T-helper 2 cell treated with Interferon-gamma antibody and Interleukin-4, amounts not matched to agents 5 μg/mL and 100 μg/mL, for 36 hours (primary cell): Measurements from ENCODE around the gene FUT2.
"Not testable (repeated sequence)": the region's sequence is repeated elsewhere in the genome, so short reads cannot be mapped to it uniquely, and the experiment has no call there.

Experiments used
- DNase-seq: peaks from one replicate; pipeline ENCODE4 v3.0.0; 2021; ENCODE audit warnings: low spot score
- H3K27ac Mint-ChIP-seq: one replicate; pipeline ENCODE4 v1.8.0; 2021; ENCODE audit warnings: mild to moderate bottlenecking, mixed read lengths
- H3K27me3 Mint-ChIP-seq: one replicate; pipeline ENCODE4 v1.8.0; 2021; ENCODE audit warnings: low read depth, mixed read lengths
- H3K36me3 Mint-ChIP-seq: one replicate; pipeline ENCODE4 v1.8.0; 2021; ENCODE audit warnings: low read depth, mixed read lengths
- H3K4me1 Mint-ChIP-seq: one replicate; pipeline ENCODE4 v1.8.0; 2021; ENCODE audit warnings: low read depth, mixed read lengths
- H3K4me3 Mint-ChIP-seq: one replicate; pipeline ENCODE4 v1.8.0; 2022; ENCODE audit warnings: mild to moderate bottlenecking, moderate library complexity, mixed read lengths
- H3K9me3 Mint-ChIP-seq: one replicate; pipeline ENCODE4 v1.8.0; 2021; ENCODE audit warnings: mixed read lengths

Gene FUT2

GRCh38 chr19:48703316-48703715 is 7.5 kb downstream of the FUT2 start:
- Mint-ChIP-seq H3K36me3 (peaks cover 2% of the 10 kb centered on the region), H3K4me3 (no peak overlapping the region), H3K27me3 (no peaks in the 10 kb centered on the region), H3K27ac (no peak overlapping the region), H3K4me1 (no peaks in the 10 kb centered on the region), H3K9me3 (no peaks in the 10 kb centered on the region)
- no peak for DNase-seq

GRCh38 chr19:48705431-48705830 is 9.7 kb downstream of the FUT2 start:
- Mint-ChIP-seq H3K4me1 (no peaks in the 10 kb centered on the region), H3K9me3 (no peaks in the 10 kb centered on the region), H3K4me3 (no peak overlapping the region), H3K27me3 (no peaks in the 10 kb centered on the region), H3K36me3 (peaks cover 2% of the 10 kb centered on the region), H3K27ac (no peak overlapping the region)
- no peak for DNase-seq

DNA sequence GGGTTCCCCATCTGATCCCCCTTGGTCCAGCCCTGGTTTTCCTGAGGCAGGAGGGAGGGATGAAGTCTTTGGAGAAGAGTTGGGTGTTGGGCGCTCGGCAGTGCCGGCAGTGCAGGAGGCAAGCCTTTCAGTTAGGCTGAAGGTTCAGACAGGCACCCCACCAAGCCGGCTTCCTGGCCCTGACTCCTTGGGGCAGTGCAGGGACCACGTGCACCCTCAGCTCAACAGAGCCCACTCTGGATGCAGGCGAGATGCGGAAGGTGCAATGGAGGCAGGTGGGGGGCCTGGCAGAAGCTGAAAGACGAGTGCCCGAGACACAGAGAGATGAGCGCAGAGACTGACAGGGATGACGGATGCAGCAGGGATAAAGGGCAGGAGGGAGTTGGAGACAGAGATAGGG is 12.7 kb downstream of the FUT2 start:
- no peaks in the 10 kb centered on the region for H3K9me3 Mint-ChIP-seq
- H3K4me3 Mint-ChIP-seq: no peak overlapping the region
- no peak for DNase-seq
- H3K4me1 Mint-ChIP-seq: peaks cover 3% of the 10 kb centered on the region
- H3K36me3 Mint-ChIP-seq: peaks cover 2% of the 10 kb centered on the region
- no peak overlapping the region for H3K27ac Mint-ChIP-seq
- H3K27me3 Mint-ChIP-seq: no peaks in the 10 kb centered on the region

DNA sequence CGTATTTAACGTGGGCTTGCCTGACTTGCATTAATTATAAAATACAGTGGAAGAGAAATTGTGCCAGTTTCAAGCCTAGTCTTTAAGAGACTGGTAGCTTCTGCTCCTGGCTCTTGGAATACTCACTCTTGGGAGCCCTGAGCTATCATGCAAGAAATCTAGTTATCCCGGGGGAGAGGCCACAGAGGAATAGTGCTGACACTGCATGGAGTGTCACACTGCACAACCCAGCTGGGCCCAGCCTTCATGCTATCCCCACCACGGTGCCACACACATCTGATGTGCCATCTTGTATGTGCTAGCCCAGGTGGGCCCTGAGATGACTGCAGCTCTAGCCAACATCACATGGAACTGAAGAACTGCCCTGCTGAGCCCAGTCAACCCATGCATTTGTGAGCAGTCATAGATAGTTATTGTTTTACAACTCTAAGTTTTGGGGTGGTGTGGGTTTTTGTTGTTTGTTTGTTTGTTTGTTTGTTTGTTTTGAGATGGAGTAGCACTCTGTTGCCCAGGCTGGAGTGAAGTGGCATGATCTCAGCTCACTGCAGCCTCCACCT is 15.4 kb downstream of the FUT2 start:
- Mint-ChIP-seq H3K9me3 (no peaks in the 10 kb centered on the region), H3K4me3 (no peak overlapping the region), H3K27ac (no peak overlapping the region), H3K4me1 (peaks cover 7% of the 10 kb centered on the region), H3K27me3 (no peaks in the 10 kb centered on the region), H3K36me3 (no peaks in the 10 kb centered on the region)
- DNase-seq: no peak

- H3K27ac Mint-ChIP-seq: peak overlapping the region; percentile 41
- H3K27me3 Mint-ChIP-seq: no peaks in the 10 kb centered on the region
- peak overlapping the region; percentile 78 for H3K4me3 Mint-ChIP-seq
- no peaks in the 10 kb centered on the region for H3K9me3 Mint-ChIP-seq
- DNase-seq: no peak
- no peaks in the 10 kb centered on the region for H3K36me3 Mint-ChIP-seq
- H3K4me1 Mint-ChIP-seq: peaks cover 7% of the 10 kb centered on the region
Measured at GRCh38 chr19:48713041-48713863, 17.5 kb downstream of the FUT2 start.

DNA sequence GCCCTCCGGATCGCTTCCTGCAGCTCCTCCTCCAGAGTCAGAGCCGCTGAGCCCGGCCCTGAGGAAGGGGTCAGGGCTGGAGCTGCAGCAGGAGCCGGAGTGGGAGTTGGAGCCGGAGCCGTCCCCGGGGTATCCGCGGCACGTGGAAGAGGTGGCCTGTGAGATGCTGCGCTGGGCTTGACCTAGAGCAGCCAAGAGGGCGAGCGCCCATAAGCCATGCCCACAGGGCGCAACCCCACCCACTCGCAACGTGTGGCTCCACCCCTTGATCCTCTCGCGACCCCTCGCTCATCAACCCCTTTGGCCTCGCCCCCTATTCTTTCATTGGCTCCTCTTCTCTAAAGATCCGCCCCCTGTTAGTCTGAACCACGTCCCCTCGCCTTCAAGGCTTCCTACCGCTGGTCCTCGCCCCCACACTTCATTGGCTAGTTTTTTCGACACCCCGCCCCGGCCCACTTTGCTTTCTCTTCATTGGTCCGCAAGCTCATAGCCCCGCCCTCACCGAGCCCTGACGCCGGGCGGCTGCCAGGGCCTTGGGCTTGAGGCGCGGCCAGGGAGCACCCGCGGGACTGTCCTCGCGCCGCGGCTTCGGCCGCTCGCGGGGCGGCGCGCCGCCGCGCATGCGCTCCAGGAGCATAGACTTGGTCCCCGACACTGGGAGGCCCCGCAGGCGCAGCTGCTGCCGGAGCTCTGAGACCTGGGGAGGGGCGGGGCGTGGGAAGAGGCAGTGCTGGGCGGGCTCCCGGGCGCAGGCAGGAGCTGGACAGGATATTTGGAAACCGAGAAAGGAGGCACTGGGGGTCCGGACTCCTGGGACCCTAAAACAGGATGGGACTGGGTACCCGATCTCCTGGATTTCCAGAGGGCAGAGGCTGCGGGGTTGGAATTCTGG is 18.3 kb downstream of the FUT2 start:
- Mint-ChIP-seq H3K4me1 (peaks cover 7% of the 10 kb centered on the region), H3K4me3 (peak overlapping the region; percentile 78), H3K36me3 (no peaks in the 10 kb centered on the region), H3K27ac (peak overlapping the region; percentile 80), H3K9me3 (no peaks in the 10 kb centered on the region), H3K27me3 (no peaks in the 10 kb centered on the region)
- peak; percentile 99 for DNase-seq

DNA sequence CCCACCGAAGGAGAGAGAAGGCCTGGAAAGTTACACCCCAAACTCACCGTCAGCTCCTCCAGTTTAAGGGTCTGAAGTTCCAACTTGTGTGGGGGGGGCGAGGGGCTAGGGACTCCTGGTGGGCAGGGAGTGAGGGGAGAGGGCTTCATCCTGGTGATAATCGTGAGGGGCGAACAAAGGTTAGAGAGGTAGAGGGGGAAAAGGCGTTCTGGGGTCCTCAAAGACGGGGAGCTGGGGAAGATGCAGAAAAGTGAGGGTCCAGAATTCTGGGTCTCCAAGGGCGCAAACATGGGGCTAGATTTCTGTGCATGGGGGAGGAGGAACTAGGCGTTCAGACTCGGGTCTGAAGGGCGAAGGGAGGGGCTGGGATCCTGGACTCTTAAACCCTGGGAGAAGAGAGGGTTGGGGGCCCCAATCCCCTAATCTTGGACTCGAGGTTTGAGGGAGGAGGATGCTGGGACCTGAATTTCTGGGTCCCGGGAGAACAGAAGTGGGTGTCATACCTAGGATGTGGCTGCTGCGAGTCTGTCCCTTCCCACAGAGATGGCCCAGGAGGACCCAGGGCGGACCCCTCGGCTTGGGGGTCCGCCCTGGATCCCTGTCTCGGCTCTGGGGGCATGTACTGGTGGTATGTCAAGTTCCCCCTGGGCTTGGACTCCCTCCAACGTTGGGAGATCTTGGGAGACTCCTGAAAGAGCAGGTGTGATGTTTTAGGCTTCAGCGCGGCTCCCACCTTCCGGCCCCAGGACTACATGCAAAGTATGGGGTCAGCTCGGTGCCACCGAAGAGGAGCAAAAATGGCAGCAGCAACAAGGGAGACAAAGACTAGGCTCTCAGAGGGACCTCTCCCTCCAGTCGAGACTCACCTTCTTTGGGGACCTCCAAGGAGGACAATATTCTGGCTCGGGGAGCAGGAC is 19.2 kb downstream of the FUT2 start:
- Mint-ChIP-seq H3K36me3 (no peaks in the 10 kb centered on the region), H3K27me3 (no peaks in the 10 kb centered on the region), H3K4me3 (peak overlapping the region; percentile 78), H3K9me3 (no peaks in the 10 kb centered on the region), H3K4me1 (peaks cover 7% of the 10 kb centered on the region), H3K27ac (peak overlapping the region; percentile 80)
- no peak for DNase-seq

DNA sequence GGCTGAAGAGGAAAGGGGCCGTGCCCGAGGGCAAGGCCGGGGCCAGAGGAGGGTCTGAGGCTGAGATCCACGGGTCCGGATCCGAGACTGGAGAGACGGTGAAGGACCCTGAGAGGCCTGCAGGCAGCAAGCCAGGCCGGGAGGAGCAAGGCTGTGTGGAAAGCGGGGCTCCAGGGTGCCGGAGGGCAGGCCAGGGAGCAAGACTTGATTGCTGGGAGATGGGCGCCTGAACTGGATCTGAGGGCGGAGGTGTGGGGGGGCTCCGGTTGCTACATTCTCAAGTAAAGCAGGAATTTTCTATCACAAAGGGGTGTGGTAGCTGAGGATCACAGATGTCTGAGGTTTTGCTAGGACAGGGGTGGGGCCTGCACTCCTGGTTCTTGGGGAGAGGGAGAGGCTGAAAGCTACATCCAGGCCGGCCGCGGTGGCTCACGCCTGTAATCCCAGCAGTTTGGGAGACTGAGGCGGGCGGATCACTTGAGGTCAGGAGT is 20.0 kb downstream of the FUT2 start:
- no peaks in the 10 kb centered on the region for H3K36me3 Mint-ChIP-seq
- H3K4me1 Mint-ChIP-seq: peaks cover 7% of the 10 kb centered on the region
- DNase-seq: no peak
- no peaks in the 10 kb centered on the region for H3K27me3 Mint-ChIP-seq
- H3K4me3 Mint-ChIP-seq: peak overlapping the region; percentile 36
- no peak overlapping the region for H3K27ac Mint-ChIP-seq
- H3K9me3 Mint-ChIP-seq: no peaks in the 10 kb centered on the region

- H3K27ac Mint-ChIP-seq: no peak overlapping the region
- H3K27me3 Mint-ChIP-seq: no peaks in the 10 kb centered on the region
- peaks cover 8% of the 10 kb centered on the region for H3K4me1 Mint-ChIP-seq
- H3K36me3 Mint-ChIP-seq: no peaks in the 10 kb centered on the region
- peak overlapping the region; percentile 13 for H3K4me3 Mint-ChIP-seq
- H3K9me3 Mint-ChIP-seq: no peaks in the 10 kb centered on the region
- no peak for DNase-seq
Measured at GRCh38 chr19:48716562-48717291, 21.0 kb downstream of the FUT2 start.

GRCh38 chr19:48718106-48718505 is 22.3 kb downstream of the FUT2 start:
- not testable (repeated sequence) for H3K4me1 Mint-ChIP-seq, H3K27me3 Mint-ChIP-seq, H3K4me3 Mint-ChIP-seq, H3K9me3 Mint-ChIP-seq, H3K36me3 Mint-ChIP-seq, DNase-seq, H3K27ac Mint-ChIP-seq

DNA sequence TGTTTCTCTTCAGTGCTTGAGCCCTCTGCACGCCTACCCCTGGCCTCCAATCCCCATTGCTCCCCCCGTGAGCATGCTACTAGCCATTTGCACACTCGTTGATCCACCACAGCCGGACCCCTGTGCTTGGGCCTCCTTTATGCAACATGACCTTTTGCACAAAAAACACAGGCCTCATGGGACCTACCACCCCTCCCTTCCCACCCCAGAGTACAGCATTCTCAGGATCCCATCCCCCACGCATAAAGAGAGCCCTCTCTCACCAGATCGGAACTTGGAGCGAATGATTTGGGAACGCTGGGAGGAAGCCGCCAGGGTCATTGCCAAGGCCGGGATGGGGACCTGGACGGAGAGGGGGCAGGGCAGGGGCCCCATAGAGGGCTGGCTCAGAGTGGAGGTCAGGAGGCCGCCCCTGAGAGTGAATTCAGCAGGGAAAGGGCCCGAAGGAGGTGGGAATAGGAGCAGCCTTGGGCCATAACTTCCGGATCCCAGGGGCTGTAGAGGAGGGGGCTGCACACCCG is 23.0 kb downstream of the FUT2 start:
- Mint-ChIP-seq H3K27me3 (no peaks in the 10 kb centered on the region), H3K4me3 (no peak overlapping the region), H3K9me3 (no peaks in the 10 kb centered on the region), H3K4me1 (peaks cover 5% of the 10 kb centered on the region), H3K36me3 (no peaks in the 10 kb centered on the region), H3K27ac (no peak overlapping the region)
- DNase-seq: no peak

- peak within 1 kb of the TSS; percentile 99 for H3K27ac Mint-ChIP-seq
- peaks cover 5% of the 10 kb centered on the region for H3K4me1 Mint-ChIP-seq
- no peaks in the 10 kb centered on the region for H3K9me3 Mint-ChIP-seq
- no peak for DNase-seq
- no peaks in the 10 kb centered on the region for H3K36me3 Mint-ChIP-seq
- H3K27me3 Mint-ChIP-seq: no peaks in the 10 kb centered on the region
- peak within 1 kb of the TSS; percentile 98 for H3K4me3 Mint-ChIP-seq
Measured at GRCh38 chr19:48719263-48720171, 23.7 kb downstream of the FUT2 start, which contains the start of gene MAMSTR. Gene MAMSTR (minus strand): TSS chr19:48719725. CDS start chr19:48719031, 694 bp downstream.
